ENCODE data around the gene TENM4. TPM values are rescaled to one million over a fixed set of nuclear protein-coding genes. Genes with fewer than 3 reads are reported as not detected.

TENM4 gene
- total and polyA plus RNA-seq, 10 of the 15 experiments (the other 5 are each of a cell fraction or from before 2014, with no cell fraction given), result 0.03 to 0.12 (median 0.06) TPM; not detected in 7

- Histone ChIP-seq H3K9ac (ENCODE audit: control insufficient read depth, insufficient read depth, low read length) (no peak overlapping the region), H3K36me3 (ENCODE audit: control insufficient read depth in 2 of 2, insufficient read depth in 2 of 2, low read length in 1 of 2) (no peaks in the 10 kb centered on the region), H3K4me2 (ENCODE audit: control insufficient read depth, insufficient read depth) (no peak overlapping the region), H4K20me1 (ENCODE audit: control insufficient read depth, insufficient read depth) (no peaks in the 10 kb centered on the region; the same call in 1 of the 2 replicates), H2AFZ (ENCODE audit: control insufficient read depth, low read depth, low read length) (no peak overlapping the region), H3K9me3 (replicated peaks; ENCODE audit: control insufficient read depth, insufficient read depth, low read length) (no peaks in the 10 kb centered on the region), H3K4me3 (no peak overlapping the region), H3K27me3 (replicated peaks in 1 of 2; ENCODE audit: control insufficient read depth in 2 of 2, insufficient read depth in 2 of 2, low read length in 1 of 2) (peaks cover 0 to 3% of the 10 kb centered on the region in 2 experiments; a peak in 3 of 4 replicates), H3K27ac (ENCODE audit: control insufficient read depth, insufficient read depth) (no peak overlapping the region), H3K4me1 (ENCODE audit: control insufficient read depth, insufficient read depth, low read length) (no peaks in the 10 kb centered on the region), H3K79me2 (ENCODE audit: control insufficient read depth, insufficient read depth, low read length) (no peaks in the 10 kb centered on the region)
- in situ Hi-C loops (cut with MboI), result no loop called here
- ChIA-PET CTCF (no interaction called here), SMC1A (ENCODE audit: uncharacterized antibody, unreplicated experiment) (interaction anchor here (0.6 kb wide), 1 partner anchor 63 kb away, joined by 4 read pairs; no protein-coding TSS in a partner anchor), RAD21 (ENCODE audit: unreplicated experiment) (no interaction called here), POLR2A (interaction anchor here (0.6 kb wide), 1 partner anchor 1024 kb away, joined by 4 read pairs; no protein-coding TSS in a partner anchor)
- intact Hi-C loops (cut with micrococcal nuclease; ENCODE audit: unreplicated experiment), result no loop called here
- TF ChIP-seq BRCA1 (IDR thresholded peaks at IDR 0.05; ENCODE audit: low read depth, low read length) (no peak), ZBTB33 (IDR thresholded peaks at IDR 0.05) (no peak), KLF5 (IDR thresholded peaks at IDR 0.05; ENCODE audit: partially characterized antibody) (no peak)
- BruUV-seq (replicated peaks), result no TSS peak
- no peak for FAIRE-seq
- no peak for DNase-seq (ENCODE audit: low read depth, low spot score)
- 4% methylated on average over 3 of the region's 3 CpGs for WGBS (ENCODE audit: insufficient coverage, insufficient replicate concordance, low lambda C conversion rate, missing lambda C conversion rate)
- no peak for ATAC-seq
Observed at GRCh38 chr11:79381036-79381435, 59.8 kb downstream of the TENM4 start.

GRCh38 chr11:79377406-79377805 is 63.4 kb downstream of the TENM4 start:
- H3K79me2 ChIP-seq (ENCODE audit: control insufficient read depth, insufficient read depth, low read length), result no peaks in the 10 kb centered on the region
- ChIA-PET RAD21 (ENCODE audit: unreplicated experiment) (no interaction called here), SMC1A (ENCODE audit: uncharacterized antibody, unreplicated experiment) (no interaction called here), CTCF (no interaction called here), POLR2A (no interaction called here)
- TF ChIP-seq BRCA1 (IDR thresholded peaks at IDR 0.05; ENCODE audit: low read depth, low read length), result no peak
- TF ChIP-seq POU2F2 (IDR thresholded peaks at IDR 0.05; ENCODE audit: borderline replicate concordance, low read depth, low read length), result no peak
- TF ChIP-seq MYC (IDR thresholded peaks at IDR 0.05; ENCODE audit: insufficient read depth, insufficient read length, insufficient replicate concordance, low read length, severe bottlenecking), result no peak
- no peak for TF ChIP-seq MEF2B (IDR thresholded peaks at IDR 0.05; ENCODE audit: partially characterized antibody, poor library complexity, severe bottlenecking)
- TF ChIP-seq MTA2 (IDR thresholded peaks at IDR 0.05; ENCODE audit: low read depth), result no peak
- no peak for TF ChIP-seq JUNB (IDR thresholded peaks at IDR 0.05)
- no peak for TF ChIP-seq TCF12 (IDR thresholded peaks at IDR 0.05; ENCODE audit: low read depth, low read length)
- TF ChIP-seq BCLAF1 (IDR thresholded peaks at IDR 0.05), result no peak
- TF ChIP-seq SIN3A (IDR thresholded peaks at IDR 0.05; ENCODE audit: low read depth, low read length), result no peak
- TF ChIP-seq ZNF274 (IDR thresholded peaks at IDR 0.05; ENCODE audit: insufficient read depth, insufficient read length), result no peak
- no TSS peak for BruUV-seq (replicated peaks)
- no peak overlapping the region for H3K4me3 ChIP-seq
- no peak overlapping the region for H3K9ac ChIP-seq (ENCODE audit: control insufficient read depth, insufficient read depth, low read length)
- H3K27me3 ChIP-seq (replicated peaks in 1 of 2; ENCODE audit: control insufficient read depth in 2 of 2, insufficient read depth in 2 of 2, low read length in 1 of 2), result peaks cover 0 to 2% of the 10 kb centered on the region in 2 experiments; a peak in 1 of 4 replicates
- H3K9me3 ChIP-seq (replicated peaks; ENCODE audit: control insufficient read depth, insufficient read depth, low read length), result no peaks in the 10 kb centered on the region
- intact Hi-C loops (cut with micrococcal nuclease; ENCODE audit: unreplicated experiment) (no loop called here), in situ Hi-C loops (cut with MboI) (no loop called here)
- no peak overlapping the region for H3K4me2 ChIP-seq (ENCODE audit: control insufficient read depth, insufficient read depth)
- ATAC-seq (no peak), DNase-seq (ENCODE audit: low read depth, low spot score) (no peak), FAIRE-seq (no peak)
- H3K27ac ChIP-seq (ENCODE audit: control insufficient read depth, insufficient read depth), result no peak overlapping the region
- H3K4me1 ChIP-seq (ENCODE audit: control insufficient read depth, insufficient read depth, low read length), result no peaks in the 10 kb centered on the region
- WGBS (ENCODE audit: insufficient coverage, insufficient replicate concordance, low lambda C conversion rate, missing lambda C conversion rate), result 29% methylated on average over 2 of the region's 2 CpGs
- no peaks in the 10 kb centered on the region for H3K36me3 ChIP-seq (ENCODE audit: control insufficient read depth in 2 of 2, insufficient read depth in 2 of 2, low read length in 1 of 2)
- H4K20me1 ChIP-seq (ENCODE audit: control insufficient read depth, insufficient read depth), result no peaks in the 10 kb centered on the region; the same call in 1 of the 2 replicates
- no peak overlapping the region for H2AFZ ChIP-seq (ENCODE audit: control insufficient read depth, low read depth, low read length)
